GM21786 (cell line): ENCODE results near the gene ZNF236.
A peak's percentile ranks its signal among the peaks of the same experiment; 100 is the strongest.
"Not testable (repeated sequence)": the region's sequence is repeated elsewhere in the genome, so short reads cannot be mapped to it uniquely, and the experiment has no call there.

ENCODE experiments used
- ATAC-seq: cut with Tn5 transposase; IDR thresholded peaks from one replicate; pipeline ENCODE4 v1.9.1; 2021; ENCODE audit not compliant: unreplicated experiment

Gene ZNF236

DNA sequence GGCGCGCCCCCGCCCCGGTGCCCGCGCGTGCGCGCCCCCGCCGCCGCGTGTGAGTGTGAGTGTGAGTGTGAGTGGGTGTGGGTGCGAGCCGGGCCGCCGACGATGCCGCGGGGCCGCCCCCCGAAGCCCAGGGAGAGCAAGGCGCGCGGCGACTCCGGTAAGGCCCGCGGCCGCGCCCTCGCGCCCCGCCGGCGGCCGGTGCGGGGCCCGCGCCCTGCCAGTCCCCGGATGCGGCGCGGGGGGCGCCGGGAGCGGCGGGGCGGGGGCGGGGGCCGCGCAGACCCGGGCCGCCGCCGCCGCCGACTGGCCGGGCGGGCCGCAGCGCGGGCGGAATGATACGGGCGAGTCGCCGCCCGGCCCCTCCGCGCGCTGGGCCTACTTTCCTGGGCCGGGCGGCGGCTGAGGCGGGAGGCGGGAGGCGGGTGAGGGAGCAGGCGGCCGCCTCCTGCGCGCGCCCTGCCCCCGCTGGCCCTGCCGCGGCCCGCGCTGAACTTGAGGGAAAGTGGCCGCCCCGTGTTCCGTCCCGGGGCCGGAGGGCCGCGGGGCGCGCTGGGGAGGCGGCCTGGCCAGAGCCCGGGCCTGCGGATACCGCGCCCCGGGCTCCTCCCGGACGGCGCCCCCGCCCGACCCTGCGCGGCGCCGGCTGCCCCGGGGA lies at the start of gene ZNF236:
Gene ZNF236 (plus strand): TSS at position 52 of the 655 bp plus-strand sequence. CDS start 51 bp downstream, at position 103.
- peak; percentile 29 for ATAC-seq

DNA sequence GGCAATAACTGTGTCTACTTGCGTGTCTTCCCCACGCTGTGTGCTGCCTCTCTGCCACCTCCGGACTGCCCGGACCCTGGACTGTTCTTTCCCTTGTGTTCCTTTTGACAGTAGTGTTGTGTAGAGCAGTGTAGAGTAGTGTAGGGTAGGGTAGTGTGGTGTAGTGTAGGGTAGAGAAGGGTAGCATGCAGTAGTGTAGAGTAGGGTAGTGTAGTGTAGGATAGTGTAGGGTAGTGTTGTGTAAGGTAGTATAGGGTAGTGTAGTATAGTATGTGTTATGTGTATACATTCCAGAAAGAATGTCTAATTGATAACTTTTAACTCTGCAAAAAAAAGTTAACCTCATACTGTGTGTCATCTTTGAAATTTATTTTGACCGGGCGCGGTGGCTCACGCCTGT lies 49.7 kb upstream of the ZNF236 start:
- no peak for ATAC-seq

DNA sequence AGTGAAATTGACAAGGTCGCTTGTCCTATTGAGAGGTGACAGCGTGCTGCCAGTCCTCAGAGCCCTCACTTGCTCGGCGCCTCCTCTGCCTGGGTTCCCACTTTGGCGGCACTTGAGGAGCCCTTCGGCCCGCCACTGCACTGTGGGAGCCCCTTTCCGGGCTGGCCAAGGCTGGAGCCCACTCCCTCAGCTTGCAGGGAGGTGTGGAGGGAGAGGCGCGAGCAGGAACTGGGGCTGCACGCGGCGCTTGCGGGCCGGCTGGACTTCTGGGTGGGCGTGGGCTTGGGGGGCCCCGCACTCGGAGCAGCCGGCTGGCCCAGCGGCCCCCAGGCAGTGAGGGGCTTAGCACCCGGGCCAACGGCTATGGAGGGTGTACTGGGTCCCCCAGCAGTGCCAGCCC lies 45.3 kb upstream of the ZNF236 start:
- ATAC-seq = not testable (repeated sequence)

DNA sequence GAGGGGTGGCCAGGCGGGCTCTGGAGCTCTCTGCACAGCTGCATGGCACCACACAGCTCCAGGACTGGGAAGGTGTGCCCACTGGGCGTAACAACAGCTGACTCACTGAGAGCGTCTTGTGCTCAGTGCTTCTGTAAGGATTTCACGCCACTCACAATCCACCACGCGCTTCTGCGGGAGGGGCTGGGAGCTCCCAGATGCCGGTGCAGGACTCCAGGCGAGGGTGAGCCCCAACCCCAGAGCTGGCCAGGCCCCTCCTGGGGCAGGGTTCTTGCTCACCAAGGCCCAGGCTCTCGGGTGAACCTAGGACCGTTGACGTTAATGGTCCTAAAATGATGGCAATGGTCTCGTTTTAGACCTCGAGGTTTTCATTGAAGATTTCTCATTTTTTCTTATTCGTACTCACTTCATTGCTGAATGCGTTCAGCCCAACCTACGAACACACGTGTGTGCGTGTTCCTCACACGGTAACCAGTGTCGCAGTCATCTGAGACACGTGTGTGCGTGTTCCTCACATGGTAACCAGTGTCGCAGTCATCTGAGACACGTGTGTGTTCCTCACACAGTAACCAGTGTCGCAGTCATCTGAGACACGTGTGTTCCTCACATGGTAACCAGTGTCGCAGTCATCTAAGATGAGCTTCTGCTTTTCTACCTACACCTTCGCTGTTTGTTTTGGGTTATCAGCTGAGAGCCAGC lies 38.4 kb upstream of the ZNF236 start:
- no peak for ATAC-seq

DNA sequence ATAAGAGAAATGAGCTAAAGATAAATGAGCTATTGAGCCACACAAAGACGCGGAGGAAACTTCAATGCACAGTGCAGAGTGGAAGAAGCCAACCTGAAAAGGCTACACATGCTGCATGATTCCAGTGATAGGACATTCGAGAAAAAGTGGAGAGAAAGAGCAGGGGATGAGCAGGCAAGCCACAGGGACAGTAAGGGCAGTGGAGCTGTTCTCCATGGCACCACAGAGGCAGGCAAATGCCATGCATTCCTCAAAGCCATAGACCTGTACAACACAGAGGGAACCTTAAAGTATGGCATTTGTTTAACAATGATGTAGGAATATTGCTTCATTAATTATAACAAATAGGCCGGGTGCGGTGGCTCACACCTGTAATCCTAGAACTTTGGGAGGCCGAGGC lies 36.5 kb upstream of the ZNF236 start:
- no peak for ATAC-seq

DNA sequence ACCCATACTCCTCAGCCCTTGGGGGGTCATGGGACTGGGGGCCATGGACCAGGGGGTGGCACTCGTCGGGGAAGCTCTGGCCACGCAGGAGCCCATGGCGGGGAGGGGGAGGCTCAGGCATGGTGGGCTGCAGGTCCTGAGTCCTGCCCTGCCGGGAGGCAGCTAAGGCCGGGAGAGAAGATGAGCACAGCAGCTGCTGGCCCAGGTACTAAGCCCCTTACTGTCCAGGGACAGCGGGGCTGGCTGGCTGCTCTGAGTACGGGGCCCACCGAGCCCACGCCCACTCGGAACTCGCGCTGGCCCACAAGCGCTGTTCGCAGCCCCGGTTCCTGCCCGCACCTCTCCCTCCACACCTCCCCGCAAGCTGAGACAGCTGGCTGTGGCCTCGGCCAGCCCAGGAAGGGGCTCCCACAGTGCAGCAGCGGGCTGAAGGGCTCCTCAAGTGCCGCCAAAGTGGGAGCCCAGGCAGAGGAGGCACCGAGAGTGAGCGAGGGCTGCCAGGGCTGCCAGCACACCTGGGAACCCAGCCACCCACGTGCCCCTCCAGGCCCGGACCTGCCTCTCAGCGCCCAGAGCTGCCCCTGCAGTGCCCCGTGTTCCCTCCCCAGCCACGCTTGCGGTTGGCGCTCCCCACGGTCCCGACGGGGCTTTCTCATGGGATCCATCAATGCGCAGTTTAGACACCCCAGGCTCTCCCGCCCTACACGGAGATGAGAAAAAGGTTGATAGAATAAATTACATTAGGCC lies 33.6 kb upstream of the ZNF236 start:
- no peak for ATAC-seq

DNA sequence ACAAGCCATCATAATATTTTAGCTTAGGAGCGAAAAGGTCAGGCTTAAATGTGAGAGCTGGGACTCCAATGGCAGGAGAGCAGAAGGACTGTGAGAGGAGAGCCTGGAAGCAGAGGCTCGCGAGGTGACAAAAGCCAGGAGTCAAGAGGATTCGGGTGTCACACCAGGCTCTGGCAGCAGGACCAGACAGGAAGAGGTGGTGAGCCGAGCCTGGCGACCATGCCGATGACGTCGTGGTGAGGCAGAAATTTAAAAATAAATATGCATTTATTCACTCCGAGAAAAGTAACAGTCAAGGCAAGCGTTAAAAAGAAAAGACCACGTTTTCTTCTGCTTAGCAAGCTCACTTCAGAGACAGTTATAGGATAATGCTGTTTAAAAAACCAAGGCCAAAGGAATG lies 31.3 kb upstream of the ZNF236 start:
- ATAC-seq = no peak

DNA sequence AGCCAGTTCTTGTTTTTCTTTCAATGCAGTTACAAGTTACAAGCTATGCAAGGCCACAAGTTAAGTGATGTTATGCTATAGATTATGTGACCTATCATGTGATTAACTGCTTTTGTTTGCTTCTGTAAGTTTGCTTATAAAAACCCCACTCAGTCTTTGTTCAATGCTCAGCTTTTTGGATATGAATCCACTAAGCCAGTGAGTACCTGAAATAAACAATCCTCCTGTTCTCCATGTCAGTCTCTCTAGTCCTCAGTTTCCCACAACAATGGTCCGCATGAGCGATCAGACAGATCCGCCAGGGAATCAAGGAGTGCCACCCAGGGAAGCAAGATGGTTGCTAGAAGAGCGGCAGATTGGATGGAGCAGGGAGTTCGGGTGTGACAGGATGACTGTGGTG lies 30.7 kb upstream of the ZNF236 start:
- no peak for ATAC-seq

DNA sequence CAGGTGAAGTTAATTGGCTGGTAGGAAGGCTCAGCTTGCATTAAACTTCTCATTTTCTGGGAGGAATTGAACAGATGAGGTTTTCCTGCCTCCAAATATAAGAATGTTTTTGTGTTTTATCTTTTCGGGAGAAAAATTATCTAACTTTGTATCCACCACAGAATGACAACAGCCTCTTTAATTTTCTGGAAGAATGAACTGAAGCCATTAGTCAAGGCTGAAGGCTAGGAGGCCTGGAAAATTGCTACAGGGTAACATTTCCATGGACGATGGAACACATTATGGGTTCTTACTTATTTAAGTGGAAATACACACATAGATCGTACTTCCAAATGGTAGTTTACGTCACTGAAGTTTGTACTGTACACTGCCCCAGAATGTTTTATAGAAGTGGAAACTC lies 28.0 kb upstream of the ZNF236 start:
- no peak for ATAC-seq

DNA sequence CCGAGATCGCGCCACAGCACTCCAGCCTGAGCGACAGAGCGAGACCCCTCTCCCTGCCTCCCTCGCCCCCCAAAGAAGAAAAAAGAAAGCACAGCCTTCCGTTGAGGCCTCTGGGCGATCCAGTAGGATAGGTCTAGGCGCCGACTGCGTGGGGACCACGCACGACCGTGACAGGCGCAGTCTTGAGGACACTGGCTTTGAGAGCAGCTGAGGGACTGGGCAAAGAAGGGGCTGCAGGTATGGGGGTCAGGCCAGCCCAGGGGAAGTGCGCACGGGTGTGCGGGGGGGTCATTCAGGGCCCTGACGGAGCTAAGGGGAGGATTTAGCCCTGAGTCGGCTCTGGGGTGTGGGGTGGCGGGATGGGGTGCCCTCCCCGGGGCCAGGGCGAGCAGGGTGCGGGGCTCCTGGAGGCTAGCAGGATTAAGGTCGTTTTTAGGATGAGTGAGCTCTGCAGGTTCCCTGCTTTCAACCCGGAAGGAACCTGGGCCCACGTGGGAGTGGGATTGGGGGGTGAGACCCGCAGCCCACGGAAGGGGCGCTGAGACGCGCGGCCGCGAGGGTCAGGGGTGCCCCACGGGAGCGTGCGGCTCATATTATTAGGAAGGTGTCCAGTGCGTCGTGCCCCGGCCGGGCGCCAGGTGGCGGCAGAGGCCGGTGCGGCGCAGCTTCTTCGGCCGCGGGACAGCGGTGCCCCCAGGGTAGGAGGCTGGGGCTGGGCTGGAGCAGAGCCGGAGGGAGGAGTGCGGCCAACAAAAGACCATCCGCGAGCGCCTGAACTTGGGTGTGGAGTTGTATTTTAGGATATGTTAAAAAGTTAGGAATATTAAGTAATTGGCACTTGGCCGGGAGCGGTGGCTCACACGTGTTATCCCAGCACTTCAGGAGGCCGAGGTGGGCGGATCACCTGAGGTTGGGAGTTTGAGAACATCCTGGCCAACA lies 20.5 kb upstream of the ZNF236 start:
- peak; percentile 92 for ATAC-seq

DNA sequence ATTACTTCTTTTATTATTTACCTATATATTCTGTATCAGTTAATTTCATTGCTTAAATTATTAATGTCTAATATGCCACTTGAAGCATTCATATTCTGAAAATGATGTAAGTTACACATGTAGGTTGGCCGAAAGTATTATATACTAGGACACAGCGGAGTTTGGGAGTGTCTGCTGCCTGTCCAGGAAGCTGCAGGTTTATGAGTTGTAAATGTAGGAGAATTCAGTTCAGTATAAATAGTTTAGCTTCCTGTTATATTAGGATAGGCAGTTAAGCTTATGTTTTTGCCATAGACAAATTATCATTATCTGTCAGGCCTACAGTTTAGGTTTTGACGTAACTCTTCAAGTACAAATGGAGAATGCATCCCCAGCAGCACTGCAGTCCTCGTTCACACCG lies 18.9 kb upstream of the ZNF236 start:
- no peak for ATAC-seq

DNA sequence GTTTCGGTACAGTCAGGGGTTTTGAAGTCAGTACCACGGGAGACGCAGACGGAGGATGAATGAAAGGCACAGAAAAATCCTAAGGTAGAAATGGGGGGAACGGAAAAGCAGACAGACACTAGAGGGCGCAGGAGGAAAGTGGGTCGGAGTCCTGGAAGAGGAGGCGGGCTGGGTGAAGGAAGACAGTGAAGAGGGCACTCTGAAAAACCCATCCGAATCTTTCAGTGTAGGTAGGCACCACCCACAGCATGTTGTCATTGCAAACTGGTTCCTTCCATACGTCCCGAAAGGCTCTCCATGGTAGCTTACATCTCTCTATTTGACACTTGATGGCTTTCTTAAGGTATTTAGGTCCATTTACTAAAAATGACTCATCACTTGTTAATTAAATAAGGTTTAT lies 18.5 kb upstream of the ZNF236 start:
- ATAC-seq = no peak

DNA sequence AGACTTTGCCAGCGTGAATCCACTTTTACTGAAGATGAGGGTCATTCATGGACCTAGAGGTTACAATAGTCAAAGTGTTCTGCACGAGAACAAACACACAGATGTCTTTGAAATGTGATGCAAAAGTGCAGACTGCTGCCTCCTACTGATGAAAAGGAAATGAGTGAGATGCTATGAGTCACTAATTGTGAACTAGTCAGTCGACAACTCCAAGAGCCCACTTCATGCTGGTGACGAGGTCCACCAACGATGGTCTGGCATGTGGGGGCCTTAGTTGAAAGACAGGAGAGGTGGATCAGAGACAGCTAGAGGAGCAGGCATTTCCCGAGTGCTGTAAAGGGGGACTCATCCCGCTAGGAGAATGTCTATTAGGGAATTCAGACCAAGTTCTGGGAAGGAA lies 17.1 kb upstream of the ZNF236 start:
- ATAC-seq = no peak

DNA sequence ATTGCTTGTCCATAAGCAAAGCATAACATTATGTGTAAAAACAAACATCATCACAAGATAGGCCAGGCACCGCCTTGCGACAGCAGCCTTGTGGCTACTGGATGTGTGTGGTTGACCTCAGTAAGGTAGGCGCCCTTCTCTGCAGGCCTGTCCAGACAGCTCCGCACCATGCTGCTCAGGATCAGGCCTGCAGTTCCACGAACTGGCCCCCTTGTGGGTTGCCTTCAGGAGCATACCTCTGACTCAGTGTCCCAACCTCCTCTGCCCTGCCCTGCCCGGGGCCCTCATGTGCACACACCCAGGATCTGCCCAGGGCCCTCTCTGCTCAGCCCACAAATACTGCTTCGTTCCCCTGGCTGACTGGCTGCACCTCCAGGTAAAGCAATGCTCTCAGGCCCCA lies 16.1 kb upstream of the ZNF236 start:
- no peak for ATAC-seq

DNA sequence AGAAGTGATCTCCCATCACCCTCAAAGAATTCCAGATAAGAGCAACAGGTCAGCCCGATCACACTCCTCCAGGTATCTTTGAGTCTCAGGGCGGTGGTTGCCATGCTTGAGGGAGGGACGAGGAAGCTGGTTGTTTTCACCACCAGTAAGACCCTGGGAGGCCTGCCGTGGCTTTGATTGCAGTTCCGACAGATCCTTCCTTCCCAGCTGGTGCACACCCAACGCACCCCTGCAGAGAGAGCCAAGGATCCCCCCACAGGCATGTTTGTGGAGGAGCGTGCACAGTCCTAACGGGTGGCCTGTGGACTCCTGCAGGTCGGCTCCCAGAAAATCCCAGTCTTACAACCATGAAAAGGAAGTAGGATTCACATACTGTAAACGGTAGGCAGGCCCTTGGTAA lies 13.8 kb upstream of the ZNF236 start:
- ATAC-seq = no peak

DNA sequence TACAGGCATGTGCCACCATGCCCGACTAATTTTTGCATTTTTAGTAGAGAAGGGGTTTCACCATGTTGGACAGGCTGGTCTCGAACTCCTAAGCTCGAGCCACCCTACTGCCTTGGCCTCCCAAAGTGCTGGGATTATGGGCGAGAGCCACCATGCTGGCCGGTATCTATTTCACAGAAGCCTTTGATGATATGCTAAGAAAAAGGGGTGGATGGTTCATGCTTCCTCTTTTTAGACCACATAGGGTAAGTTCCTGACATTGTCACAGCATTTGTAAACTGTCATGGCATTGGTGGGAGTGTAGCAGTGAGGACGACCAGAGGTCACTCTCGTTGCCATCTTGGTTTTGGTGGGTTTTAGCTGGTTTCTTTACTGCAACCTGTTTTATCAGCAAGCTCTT lies 10.8 kb upstream of the ZNF236 start:
- peak; percentile 75 for ATAC-seq

DNA sequence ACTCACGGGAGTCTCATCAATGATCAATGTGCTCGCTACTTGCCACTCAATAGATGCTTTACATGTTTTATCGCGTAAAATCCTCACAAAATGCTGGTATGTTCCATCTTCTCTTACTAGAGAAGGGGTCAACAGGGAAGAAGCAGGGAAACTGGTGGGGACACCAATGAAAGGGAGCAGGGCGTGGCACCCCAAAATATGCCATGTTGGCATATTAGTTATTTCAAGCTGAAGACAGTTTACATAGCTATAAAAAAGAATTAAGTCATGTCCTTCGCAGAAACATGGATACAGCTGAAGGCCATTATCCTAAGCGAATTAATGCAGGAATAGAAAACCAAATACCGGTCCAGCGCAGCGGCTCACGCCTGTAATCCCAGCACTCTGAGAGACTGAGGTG lies 8.1 kb upstream of the ZNF236 start:
- ATAC-seq = no peak

DNA sequence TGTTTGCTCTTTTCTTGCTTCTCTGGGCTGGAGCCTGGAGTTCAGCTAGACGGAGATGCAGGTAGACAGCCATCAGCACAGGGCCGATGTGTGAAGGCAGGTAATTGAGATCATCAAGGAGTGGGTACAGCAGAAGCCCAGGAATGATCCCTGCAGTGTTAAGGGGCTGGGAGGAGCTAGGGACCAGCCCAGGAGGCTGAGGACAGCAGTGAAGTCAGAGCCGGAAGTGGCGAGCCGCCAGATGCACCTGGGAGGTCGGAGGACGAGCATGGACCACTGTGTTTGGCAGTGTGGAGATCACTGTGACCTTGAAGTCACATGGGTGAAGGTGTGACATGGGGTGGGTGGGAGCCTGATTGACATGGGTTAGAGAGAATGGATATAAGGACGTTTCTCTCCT lies 6.2 kb upstream of the ZNF236 start:
- ATAC-seq = no peak

DNA sequence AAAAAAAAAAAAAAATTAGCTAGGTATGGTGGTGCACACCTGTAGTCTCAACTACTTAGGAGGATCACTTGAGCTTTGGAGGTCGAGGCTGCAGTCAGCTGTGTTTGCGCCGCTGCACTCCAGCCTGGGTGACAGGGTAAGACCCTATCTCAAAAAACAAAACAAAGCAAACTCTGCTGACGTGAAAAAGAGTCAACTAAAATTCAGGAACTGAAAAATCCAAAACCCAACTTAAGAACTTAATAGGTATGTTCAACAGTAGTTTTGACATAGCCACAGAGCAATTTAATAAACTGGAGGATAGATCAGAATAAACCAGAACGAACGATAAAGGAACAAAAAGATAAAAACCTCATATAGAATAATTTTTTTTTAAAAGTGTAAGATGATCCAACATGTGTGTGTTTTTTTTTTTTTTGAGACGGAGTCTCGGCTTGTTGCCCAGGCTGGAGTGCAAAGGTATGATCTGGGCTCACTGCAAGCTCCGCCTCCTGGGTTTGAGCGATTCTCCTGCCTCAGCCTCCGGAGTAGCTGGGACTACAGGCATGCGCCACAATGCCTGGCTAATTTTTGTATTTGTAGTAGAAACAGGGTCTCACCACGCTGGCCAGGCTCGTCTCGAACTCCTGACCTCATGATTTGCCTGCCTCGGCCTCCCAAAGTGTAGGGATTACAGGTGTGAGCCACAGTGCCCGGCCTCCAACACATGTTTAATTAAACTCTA lies 4.3 kb upstream of the ZNF236 start:
- no peak for ATAC-seq

DNA sequence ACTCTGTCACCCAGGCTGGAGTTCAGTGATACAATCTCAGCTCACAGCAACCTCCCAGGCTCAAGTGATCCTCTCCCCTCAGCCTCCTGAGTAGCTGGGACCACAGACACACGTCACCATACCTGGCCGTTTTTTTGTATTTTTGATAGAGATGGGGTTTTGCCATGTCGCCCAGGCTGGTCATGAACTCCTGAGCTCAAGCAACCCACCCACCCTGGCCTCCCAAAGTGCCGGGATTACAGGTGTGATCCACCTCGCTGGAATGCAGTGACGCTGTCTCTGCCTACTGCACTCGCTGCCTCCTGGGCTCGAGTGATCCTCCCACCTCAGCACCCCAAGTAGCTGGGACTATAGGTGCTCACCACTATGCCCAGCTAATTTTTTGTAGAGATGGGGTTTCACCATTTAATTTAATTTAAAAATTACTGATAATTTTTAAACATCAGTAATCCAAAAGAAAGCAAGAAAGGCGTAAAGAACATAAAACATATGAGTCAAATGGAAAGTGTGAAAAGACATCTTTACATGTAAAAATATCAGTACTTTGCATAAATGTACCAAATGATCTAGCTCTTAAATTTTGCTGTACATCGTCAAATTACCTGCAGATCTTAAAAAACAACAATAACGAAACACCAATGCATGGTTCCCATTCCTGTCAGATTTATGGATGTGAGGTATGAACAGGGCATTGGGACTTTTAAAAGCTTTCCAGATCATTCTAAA lies 2.8 kb upstream of the ZNF236 start:
- ATAC-seq = no peak
